Measurements from ENCODE around the gene GADL1. TPM values are rescaled to one million over a fixed set of nuclear protein-coding genes. Genes with fewer than 3 reads are reported as not detected.

The GADL1 gene
- polyA plus RNA-seq, 1 donor (not counting 4 experiments of a cell fraction or from before 2014, with no cell fraction given): not detected

DNA sequence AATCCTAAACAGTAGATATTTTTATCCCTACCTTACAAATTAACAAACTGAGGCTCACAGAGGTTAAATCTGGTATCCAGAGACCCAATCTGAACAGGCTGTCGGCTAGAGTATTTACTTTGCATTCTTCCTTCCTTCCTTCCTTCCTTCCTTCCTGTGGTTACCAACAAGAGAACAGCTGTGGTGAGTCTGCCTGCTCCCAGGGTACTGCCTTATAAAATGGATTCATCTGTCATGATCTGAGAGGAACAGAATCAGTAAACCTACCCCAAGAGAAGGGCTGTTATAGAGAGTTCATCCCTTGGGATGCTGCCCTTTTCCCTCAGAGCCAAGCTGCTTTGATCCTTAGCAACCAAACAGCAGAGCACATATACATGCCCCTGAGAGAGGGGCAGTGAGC lies 3.6 kb downstream of the GADL1 start:
- no peaks in the 10 kb centered on the region for H3K36me3 ChIP-seq (ENCODE audit: control insufficient read depth in 2 of 2, extremely low read depth in 1 of 2, insufficient read depth in 2 of 2, low read length in 2 of 2)
- H3K4me1 ChIP-seq (ENCODE audit: control insufficient read depth, extremely low read depth, insufficient read depth, low read length): peaks cover 7% of the 10 kb centered on the region
- no peaks in the 10 kb centered on the region for H4K20me1 ChIP-seq (ENCODE audit: control insufficient read depth, extremely low read depth, insufficient read depth, low read length)
- no peaks in the 10 kb centered on the region for H3K79me2 ChIP-seq (ENCODE audit: control insufficient read depth, insufficient read depth, low read length)
- no peaks in the 10 kb centered on the region for H3K9me1 ChIP-seq (ENCODE audit: control insufficient read depth, extremely low read depth, insufficient read depth, low read length)
- no peak overlapping the region for H3K9ac ChIP-seq (ENCODE audit: control insufficient read depth, extremely low read depth, insufficient read depth, low read length)
- H3K9me3 ChIP-seq (ENCODE audit: control insufficient read depth, low read depth, low read length): no peaks in the 10 kb centered on the region
- no peak overlapping the region for H3K4me2 ChIP-seq (ENCODE audit: control insufficient read depth, extremely low read depth, insufficient read depth, low read depth, low read length)
- dilution Hi-C loops (cut with MboI; ENCODE audit: extremely low pct_ligation_motif_present, low sequenced_read_pairs): no loop called here
- H3K27me3 ChIP-seq (ENCODE audit: control insufficient read depth, extremely low read depth, insufficient read depth, low read length): peaks cover 33% of the 10 kb centered on the region
- TF ChIP-seq EZH2 (IDR thresholded peaks at IDR 0.05; ENCODE audit: low read length): no peak
- TF ChIP-seq, protein P1, sequence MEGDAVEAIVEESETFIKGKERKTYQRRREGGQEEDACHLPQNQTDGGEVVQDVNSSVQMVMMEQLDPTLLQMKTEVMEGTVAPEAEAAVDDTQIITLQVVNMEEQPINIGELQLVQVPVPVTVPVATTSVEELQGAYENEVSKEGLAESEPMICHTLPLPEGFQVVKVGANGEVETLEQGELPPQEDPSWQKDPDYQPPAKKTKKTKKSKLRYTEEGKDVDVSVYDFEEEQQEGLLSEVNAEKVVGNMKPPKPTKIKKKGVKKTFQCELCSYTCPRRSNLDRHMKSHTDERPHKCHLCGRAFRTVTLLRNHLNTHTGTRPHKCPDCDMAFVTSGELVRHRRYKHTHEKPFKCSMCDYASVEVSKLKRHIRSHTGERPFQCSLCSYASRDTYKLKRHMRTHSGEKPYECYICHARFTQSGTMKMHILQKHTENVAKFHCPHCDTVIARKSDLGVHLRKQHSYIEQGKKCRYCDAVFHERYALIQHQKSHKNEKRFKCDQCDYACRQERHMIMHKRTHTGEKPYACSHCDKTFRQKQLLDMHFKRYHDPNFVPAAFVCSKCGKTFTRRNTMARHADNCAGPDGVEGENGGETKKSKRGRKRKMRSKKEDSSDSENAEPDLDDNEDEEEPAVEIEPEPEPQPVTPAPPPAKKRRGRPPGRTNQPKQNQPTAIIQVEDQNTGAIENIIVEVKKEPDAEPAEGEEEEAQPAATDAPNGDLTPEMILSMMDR (optimal IDR thresholded peaks at IDR 0.05 in 1 of 3, IDR thresholded peaks at IDR 0.05 in 1 of 3, conservative IDR thresholded peaks at IDR 0.05 in 1 of 3; ENCODE audit: extremely low read depth in 1 of 3, insufficient read depth in 2 of 3, low read length in 3 of 3): no peak
- FAIRE-seq (no peak), DNase-seq (ENCODE audit: low read depth, low spot score) (no peak)
- H3K27ac ChIP-seq (ENCODE audit: control insufficient read depth, insufficient read depth, low read length): no peak overlapping the region
- H2AFZ ChIP-seq (ENCODE audit: control insufficient read depth, low read length): no peak overlapping the region
- no peak overlapping the region for H3K4me3 ChIP-seq (ENCODE audit: control insufficient read depth in 2 of 3, extremely low read depth in 1 of 3, insufficient read depth in 2 of 3, low read depth in 1 of 3, low read length in 3 of 3)

DNA sequence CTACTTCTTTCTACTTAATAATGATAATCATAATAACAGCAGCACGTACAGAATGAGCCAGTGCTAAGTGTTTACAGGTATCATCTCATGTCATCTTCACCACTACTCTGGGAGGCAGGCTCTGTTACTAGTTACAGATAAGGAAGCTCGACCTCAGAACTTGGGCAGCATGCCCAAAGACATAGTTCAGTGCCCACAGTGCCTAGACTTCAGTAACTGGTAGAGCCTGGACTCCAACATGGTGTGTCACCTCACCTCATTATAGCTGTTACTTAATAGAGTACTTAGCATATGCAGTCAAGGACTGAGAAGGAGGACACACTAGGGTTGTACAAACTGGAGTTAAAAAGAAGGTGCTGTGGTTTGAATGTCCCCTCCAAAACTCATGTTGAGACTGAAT lies 7.6 kb downstream of the GADL1 start:
- Histone ChIP-seq H3K9me1 (ENCODE audit: control insufficient read depth, extremely low read depth, insufficient read depth, low read length) (no peaks in the 10 kb centered on the region), H2AFZ (ENCODE audit: control insufficient read depth, low read length) (no peak overlapping the region), H3K9me3 (ENCODE audit: control insufficient read depth, low read depth, low read length) (no peaks in the 10 kb centered on the region), H3K27ac (ENCODE audit: control insufficient read depth, insufficient read depth, low read length) (no peak overlapping the region), H4K20me1 (ENCODE audit: control insufficient read depth, extremely low read depth, insufficient read depth, low read length) (no peaks in the 10 kb centered on the region), H3K79me2 (ENCODE audit: control insufficient read depth, insufficient read depth, low read length) (no peaks in the 10 kb centered on the region), H3K27me3 (ENCODE audit: control insufficient read depth, extremely low read depth, insufficient read depth, low read length) (peaks cover 8% of the 10 kb centered on the region), H3K4me1 (ENCODE audit: control insufficient read depth, extremely low read depth, insufficient read depth, low read length) (no peaks in the 10 kb centered on the region), H3K4me3 (ENCODE audit: control insufficient read depth in 2 of 3, extremely low read depth in 1 of 3, insufficient read depth in 2 of 3, low read depth in 1 of 3, low read length in 3 of 3) (no peak overlapping the region), H3K9ac (ENCODE audit: control insufficient read depth, extremely low read depth, insufficient read depth, low read length) (no peak overlapping the region), H3K36me3 (ENCODE audit: control insufficient read depth in 2 of 2, extremely low read depth in 1 of 2, insufficient read depth in 2 of 2, low read length in 2 of 2) (no peaks in the 10 kb centered on the region), H3K4me2 (ENCODE audit: control insufficient read depth, extremely low read depth, insufficient read depth, low read depth, low read length) (no peak overlapping the region)
- FAIRE-seq: no peak
- TF ChIP-seq EZH2 (IDR thresholded peaks at IDR 0.05; ENCODE audit: low read length): no peak
- TF ChIP-seq, protein P1 (optimal IDR thresholded peaks at IDR 0.05 in 1 of 3, IDR thresholded peaks at IDR 0.05 in 1 of 3, conservative IDR thresholded peaks at IDR 0.05 in 1 of 3; ENCODE audit: extremely low read depth in 1 of 3, insufficient read depth in 2 of 3, low read length in 3 of 3): no peak
- DNase-seq (ENCODE audit: low read depth, low spot score): no peak
- dilution Hi-C loops (cut with MboI; ENCODE audit: extremely low pct_ligation_motif_present, low sequenced_read_pairs): no loop called here
